Pons (tissue), 1 donor: ENCODE data around the gene PPP1R12B.
"Not testable (repeated sequence)": the region's sequence is repeated elsewhere in the genome, so short reads cannot be mapped to it uniquely, and the experiment has no call there.

Experiments
- DNase-seq: peaks from one replicate; pipeline ENCODE4 v3.0.0-alpha.2; 2016; ENCODE audit warnings: low spot score

The PPP1R12B gene

GRCh38 chr1:202439308-202439707 lies 90.8 kb downstream of the PPP1R12B start:
- no peak for DNase-seq

GRCh38 chr1:202448140-202448539 lies 99.6 kb downstream of the PPP1R12B start:
- DNase-seq, result not testable (repeated sequence)

DNA sequence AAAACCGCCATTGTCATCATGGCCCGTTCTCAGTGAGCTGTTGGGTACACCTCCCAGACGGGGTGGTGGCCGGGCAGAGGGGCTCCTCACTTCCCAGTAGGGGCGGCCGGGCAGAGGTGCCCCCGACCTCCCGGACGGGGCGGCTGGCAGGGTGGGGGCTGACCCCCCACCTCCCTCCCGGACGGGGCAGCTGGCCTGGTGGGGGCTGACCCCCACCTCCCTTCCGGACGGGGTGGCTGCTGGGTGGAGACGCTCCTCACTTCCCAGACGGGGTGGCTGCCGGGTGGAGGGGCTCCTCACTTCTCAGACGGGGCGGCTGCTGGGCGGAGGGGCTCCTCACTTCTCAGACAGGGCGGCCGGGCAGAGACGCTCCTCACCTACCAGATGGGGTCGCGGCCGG lies 103.1 kb downstream of the PPP1R12B start:
- not testable (repeated sequence) for DNase-seq

DNA sequence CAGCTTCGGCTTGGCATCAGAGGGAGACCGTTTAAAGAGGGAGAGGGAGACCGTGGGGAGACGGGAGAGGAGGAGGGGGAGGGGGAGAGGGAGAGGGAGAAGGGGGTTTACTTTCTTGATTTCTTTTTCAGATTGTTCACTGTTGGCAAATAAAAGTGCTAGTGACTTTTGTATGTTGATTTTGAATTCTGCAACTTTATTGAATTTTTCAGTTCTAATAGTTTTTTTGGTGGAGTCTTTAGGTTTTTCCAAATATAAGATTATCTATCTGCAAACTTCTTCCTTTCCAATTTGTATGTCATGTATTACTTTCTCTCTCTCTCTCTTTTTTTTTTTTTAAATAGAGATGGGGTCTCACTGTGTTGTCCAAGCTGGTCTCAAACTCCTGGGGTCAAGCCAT lies 104.0 kb downstream of the PPP1R12B start:
- no peak for DNase-seq

GRCh38 chr1:202456372-202457169 lies 108.1 kb downstream of the PPP1R12B start:
- not testable (repeated sequence) for DNase-seq

DNA sequence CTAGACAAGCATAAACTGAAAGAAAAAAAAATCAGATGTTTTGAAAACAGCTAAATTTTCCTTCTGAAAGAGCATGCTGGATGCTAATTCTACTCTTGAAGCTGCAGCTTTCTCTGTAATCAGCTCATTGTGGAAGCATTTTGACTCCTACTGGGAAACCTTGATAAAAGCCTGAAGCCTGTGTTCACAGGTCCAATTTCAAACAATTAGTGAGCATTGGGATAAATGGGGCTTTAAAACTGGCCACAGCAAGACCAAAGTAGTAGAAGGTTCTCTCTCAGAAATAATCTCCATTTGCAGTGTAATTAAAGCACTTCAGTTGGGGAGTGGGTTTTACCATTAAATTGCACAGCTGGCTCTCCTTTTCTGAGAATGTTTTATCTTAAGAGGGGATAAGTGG lies 110.2 kb downstream of the PPP1R12B start:
- not testable (repeated sequence) for DNase-seq

DNA sequence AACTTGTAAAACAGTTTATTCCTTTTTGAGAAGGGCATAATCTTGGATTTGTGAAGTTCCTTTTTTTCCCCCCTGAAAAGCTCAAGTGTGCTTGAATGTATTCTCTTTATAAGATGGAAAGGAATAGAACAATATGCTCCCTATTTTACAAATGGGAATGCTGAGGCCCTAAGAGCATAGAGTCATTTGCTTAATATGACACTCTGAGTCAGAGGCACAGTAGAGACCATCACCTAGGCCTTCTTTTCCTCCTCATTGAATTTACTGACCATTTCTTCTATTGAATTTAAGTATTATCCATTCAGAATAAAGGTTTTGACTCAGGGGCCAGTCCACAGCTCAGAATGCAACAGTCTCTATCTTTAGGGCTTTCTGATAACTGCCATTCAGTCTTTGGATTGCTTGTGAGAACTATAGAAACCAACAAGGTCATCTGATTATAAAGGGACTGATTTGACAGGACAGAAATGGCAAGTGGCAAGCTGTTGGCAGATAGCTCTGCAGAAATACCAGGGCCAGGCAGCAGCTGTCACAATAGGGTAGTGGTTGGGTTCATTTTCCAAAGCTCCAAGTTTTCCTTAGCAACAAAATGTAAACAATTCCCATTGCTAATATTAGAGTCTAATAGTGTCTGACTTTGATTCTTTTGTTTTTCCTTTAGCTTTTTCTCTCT lies 111.1 kb downstream of the PPP1R12B start:
- peak; percentile 74 for DNase-seq

DNA sequence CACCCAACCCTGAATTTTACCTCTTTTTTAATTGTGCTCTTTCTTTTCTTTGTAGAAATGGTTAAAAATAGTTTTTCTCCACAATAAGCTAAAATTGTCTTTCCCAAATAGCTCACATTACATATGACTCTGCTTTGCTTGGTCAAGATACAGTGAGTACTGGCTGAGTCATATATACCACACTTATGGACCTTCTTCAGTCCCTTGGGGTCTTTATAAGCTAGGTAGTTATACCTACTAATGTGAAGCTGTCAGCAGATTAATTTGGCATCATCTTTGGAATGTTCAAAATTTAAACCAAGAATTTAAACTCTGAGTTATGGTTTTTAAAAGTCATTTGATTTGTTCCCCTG lies 111.6 kb downstream of the PPP1R12B start:
- DNase-seq, result not testable (repeated sequence)

DNA sequence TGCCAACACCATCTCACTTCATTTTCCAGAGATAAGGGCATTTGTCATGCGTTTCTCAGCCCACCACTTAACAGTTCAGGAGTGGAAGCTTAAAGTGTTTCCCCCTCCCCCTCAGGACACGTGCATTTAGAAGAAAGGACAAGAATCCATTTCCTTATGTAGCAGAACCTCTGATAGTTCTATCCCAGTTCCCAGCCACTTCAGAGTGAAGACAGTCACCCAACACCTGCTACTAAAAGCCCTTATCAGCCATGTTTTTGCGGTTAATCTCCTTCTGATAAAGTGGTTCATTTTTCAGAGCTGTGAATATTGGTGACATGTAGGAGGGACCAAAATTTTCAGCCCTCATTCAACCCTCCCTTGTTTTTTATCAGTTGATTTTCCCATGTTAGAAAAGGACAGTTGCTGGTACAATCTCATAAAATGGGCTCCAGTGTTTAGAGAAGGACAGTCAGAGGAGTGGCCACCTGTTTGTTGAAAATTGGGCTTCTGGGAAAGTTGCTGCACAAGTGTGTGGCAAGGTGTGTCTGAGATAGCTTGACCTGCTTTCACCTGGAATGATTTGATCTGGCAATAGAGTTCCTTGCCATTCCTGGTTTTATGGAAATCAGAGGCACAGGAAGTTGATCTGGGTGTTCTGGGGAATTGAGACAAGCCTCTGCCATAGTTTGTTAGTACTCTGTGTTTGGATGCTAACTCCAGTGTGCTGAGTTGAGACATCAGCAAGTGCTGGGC lies 114.0 kb downstream of the PPP1R12B start:
- no peak for DNase-seq

- peak; percentile 80 for DNase-seq
Observed at GRCh38 chr1:202464153-202464742, 115.7 kb downstream of the PPP1R12B start.

GRCh38 chr1:202465644-202466270 lies 117.3 kb downstream of the PPP1R12B start:
- not testable (repeated sequence) for DNase-seq

GRCh38 chr1:202466339-202466738 lies 117.8 kb downstream of the PPP1R12B start:
- DNase-seq, result not testable (repeated sequence)

- not testable (repeated sequence) for DNase-seq
Observed at GRCh38 chr1:202467381-202467780, 118.9 kb downstream of the PPP1R12B start.

DNA sequence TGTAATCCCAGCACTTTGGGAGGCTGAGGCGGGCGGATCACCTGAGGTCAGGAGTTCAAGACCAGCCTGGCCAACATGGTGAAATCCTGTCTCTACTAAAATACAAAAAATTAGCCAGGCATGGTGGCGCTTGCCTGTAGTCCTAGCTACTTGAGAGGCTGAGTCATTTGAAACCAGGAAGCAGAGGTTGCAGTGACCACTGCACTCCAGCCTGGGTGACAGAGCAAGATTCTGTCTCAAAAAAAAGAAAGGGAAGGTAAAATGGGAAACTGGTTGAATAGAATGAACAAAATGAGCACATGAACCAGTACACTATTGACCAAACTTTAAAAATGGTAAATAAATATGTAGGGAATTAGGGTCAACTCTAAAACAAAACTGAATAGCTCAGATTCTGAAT lies 120.2 kb downstream of the PPP1R12B start:
- DNase-seq, result not testable (repeated sequence)

- DNase-seq, result not testable (repeated sequence)
Observed at GRCh38 chr1:202469123-202469522, 120.6 kb downstream of the PPP1R12B start.

GRCh38 chr1:202471246-202471645 lies 122.7 kb downstream of the PPP1R12B start:
- DNase-seq, result no peak

DNA sequence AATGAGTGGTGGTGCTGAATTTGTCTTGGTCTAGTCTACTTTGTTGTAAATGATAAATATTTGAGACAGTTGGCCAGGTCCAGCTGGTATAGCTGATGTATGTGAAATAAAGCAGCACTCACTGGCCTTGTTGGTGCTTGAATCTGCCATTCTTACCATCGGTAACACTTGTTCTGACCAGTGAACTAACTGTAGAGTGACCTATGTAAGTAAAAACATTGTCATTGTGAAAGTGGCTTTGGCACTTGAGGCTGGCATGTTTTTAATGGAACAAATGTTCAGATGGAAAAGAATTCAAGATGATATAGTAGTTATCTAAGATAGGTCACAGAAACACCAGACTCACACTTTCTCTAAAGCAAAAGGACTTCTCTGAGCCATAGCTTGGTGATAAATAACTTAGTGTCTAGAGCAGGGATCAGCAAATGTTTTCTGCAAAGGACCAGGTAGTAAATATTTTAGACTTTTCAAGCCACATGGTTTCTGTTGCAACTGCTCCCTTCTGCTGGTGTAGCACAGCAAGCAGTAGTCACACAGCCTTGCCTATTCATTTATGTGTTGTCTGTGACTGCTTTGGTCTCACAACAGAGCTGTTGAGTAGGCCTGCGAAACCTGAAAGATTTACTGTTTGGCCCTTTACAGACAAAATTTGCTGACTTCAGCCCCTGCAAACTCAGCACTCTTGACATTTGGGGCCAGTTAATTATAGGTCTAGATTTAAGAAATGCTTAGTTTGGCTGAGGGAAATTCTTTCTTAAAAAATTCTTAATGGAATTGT lies 124.0 kb downstream of the PPP1R12B start:
- DNase-seq, result peak; percentile 78

DNA sequence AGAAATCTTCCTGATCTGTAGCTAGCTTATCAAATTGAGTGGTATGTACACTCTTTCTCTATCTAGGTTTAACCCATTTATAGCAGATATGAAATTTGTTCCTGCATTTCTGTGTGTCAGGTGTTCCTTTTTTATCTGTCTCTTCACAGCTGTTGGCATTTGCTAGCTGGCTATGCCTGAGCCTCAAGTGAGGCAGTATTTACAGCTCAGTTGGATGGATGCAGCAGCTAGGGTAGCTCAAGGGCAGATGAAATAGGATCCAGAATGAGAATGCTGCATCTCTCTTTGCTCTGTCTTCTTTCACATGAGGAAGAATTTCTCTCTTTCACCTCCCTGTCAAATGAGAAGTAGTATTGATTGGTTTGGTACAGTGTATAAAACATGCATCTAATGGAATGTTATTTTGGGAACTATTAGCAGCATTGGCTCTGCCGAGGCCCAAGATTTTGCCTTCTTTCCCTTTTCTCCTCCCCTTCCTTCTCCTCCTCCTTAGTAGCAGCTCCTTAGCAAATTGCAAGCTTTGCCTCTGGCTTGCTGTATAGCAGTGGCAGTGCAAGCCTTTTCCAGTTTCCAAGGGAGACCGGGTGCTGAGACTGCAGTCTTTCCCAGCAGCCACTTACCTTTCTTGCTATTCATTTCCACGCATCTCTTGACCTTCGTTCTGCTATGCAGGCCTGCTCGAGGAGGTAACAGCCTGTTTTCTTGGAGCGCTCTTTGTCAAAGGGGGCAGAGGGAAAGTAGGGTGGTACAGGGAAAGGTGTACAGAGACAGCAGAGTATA lies 125.0 kb downstream of the PPP1R12B start:
- DNase-seq, result not testable (repeated sequence)

- not testable (repeated sequence) for DNase-seq
Observed at GRCh38 chr1:202479661-202480060, 131.2 kb downstream of the PPP1R12B start.

- not testable (repeated sequence) for DNase-seq
Observed at GRCh38 chr1:202480640-202481039, 132.1 kb downstream of the PPP1R12B start.
